Heart left ventricle (tissue), 13 donors: ENCODE results near the gene MCC.

ENCODE experiments used
- POLR2A ChIP-seq, 2 donors: fragments of 450-650 bp; IDR thresholded peaks; one replicate each; pipeline ENCODE4 v1.6.1; 2017; ENCODE audit warnings: antibody characterized with exemption in 2 of 2, mild to moderate bottlenecking in 2 of 2, moderate library complexity in 2 of 2
- TF ChIP-seq, protein P1 (sequence below), 12 donors: fragments of 200-600 bp; sonication (generic) in 4 of 12; IDR thresholded peaks; one replicate each; pipeline versions ENCODE4 v1.5.0 to v1.8.0; 2018 to 2022; ENCODE audit warnings: antibody characterized with exemption in 12 of 12, mild to moderate bottlenecking in 5 of 12
- donor health status: ischemic (EF 13 %, LVEDD 7.1; RV severe dilation, severe dysfunction).
- donor health status: DM: no; HTN: yes; CAD: no.
- donor health status: DM: no; HTN: no; CAD: no.
- donor health status: ischemic (EF 25% LVEDD 6.9; RV normal size, moderate dysfunction).
- donor health status: ischemic (EF 25% LVEDD 5.7; RV mildly dilated, moderate dysfunction).
- donor health status: ischemic (EF 35%, LVEDD 5.7; RV mildly dilated, moderate dysfunction).
- donor health status: nonischemic (EF 11% LVEDD 7.7; RV severe dilation, severe dysfunction).
- donor health status: DM: yes; HTN: yes; CAD: no.
- donor health status: PGD.
- donor health status: ischemic (EF 29% LVEDD 5.4; RV normal size, mild dysfunction).
- donor health status: nonischemic (EF 23%, LVEDD 6.1; RV moderate dilation, normal function).

DNA sequence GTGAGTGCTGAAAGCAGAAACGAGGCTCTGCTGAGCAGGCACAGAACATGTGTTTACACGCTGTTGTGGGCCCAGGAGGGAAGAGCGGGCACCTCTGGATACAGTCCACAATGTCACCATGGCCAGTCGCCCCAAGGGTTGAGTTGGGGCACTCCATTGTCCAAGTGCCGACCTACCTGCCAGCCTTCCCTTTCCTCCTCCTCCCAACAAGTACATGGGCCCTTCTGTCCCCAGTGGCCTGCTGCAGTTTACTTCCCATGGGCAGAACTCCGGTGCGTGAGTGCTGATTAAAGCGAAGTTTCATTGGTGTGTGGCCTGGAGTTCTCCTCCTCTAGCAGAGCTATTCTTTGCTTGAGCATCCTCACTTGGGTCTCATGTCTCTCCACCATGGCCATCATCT is 461.2 kb downstream of the MCC start:
- TF ChIP-seq, protein P1, sequence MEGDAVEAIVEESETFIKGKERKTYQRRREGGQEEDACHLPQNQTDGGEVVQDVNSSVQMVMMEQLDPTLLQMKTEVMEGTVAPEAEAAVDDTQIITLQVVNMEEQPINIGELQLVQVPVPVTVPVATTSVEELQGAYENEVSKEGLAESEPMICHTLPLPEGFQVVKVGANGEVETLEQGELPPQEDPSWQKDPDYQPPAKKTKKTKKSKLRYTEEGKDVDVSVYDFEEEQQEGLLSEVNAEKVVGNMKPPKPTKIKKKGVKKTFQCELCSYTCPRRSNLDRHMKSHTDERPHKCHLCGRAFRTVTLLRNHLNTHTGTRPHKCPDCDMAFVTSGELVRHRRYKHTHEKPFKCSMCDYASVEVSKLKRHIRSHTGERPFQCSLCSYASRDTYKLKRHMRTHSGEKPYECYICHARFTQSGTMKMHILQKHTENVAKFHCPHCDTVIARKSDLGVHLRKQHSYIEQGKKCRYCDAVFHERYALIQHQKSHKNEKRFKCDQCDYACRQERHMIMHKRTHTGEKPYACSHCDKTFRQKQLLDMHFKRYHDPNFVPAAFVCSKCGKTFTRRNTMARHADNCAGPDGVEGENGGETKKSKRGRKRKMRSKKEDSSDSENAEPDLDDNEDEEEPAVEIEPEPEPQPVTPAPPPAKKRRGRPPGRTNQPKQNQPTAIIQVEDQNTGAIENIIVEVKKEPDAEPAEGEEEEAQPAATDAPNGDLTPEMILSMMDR (IDR thresholded peaks at IDR 0.05): no peak
- no peak for TF ChIP-seq POLR2A (IDR thresholded peaks at IDR 0.05)
